ENCODE measurements around the gene NRAP. TPM values are rescaled to one million over a fixed set of nuclear protein-coding genes. Genes with fewer than 3 reads are reported as not detected.

Gene NRAP
- 100 to 1,000 TPM; 229 to 610 TPM for total RNA-seq

- Histone ChIP-seq H3K27me3 (no peaks in the 10 kb centered on the region), H3K36me3 (peaks cover 11% of the 10 kb centered on the region), H3K9me3 (no peaks in the 10 kb centered on the region), H3K4me3 (peak within 1 kb of the TSS; percentile 40 to 47), H3K27ac (peak within 1 kb of the TSS; percentile 74 to 95), H3K4me1 (no peaks in the 10 kb centered on the region)
- TF ChIP-seq CTCF (IDR thresholded peaks at IDR 0.05): no peak
- DNase-seq (ENCODE audit: low spot score): no peak
Observed at GRCh38 chr10:113663908-113664307, at the start of gene NRAP. NRAP (minus strand) TSS chr10:113664041; CDS start chr10:113663882, 159 bp downstream.

GRCh38 chr10:113713640-113713982 is 49.8 kb upstream of the NRAP start:
- TF ChIP-seq CTCF (IDR thresholded peaks at IDR 0.05): no peak
- no peaks in the 10 kb centered on the region for H3K27me3 ChIP-seq
- no peak for DNase-seq (ENCODE audit: low spot score)
- no peak overlapping the region for H3K4me3 ChIP-seq
- H3K36me3 ChIP-seq: peaks cover 9% of the 10 kb centered on the region
- peaks cover 0 to 17% of the 10 kb centered on the region in 2 donors for H3K4me1 ChIP-seq
- no peaks in the 10 kb centered on the region for H3K9me3 ChIP-seq
- no peak overlapping the region for H3K27ac ChIP-seq

GRCh38 chr10:113712755-113713639 is 49.2 kb upstream of the NRAP start:
- TF ChIP-seq CTCF (IDR thresholded peaks at IDR 0.05): no peak
- Histone ChIP-seq H3K4me3 (no peak overlapping the region), H3K4me1 (peaks cover 0 to 17% of the 10 kb centered on the region in 2 donors), H3K36me3 (peaks cover 9% of the 10 kb centered on the region), H3K27ac (no peak overlapping the region), H3K27me3 (no peaks in the 10 kb centered on the region), H3K9me3 (no peaks in the 10 kb centered on the region)
- no peak for DNase-seq (ENCODE audit: low spot score)

GRCh38 chr10:113712024-113712423 is 48.2 kb upstream of the NRAP start:
- DNase-seq (ENCODE audit: low spot score): no peak
- Histone ChIP-seq H3K9me3 (no peaks in the 10 kb centered on the region), H3K4me3 (no peak overlapping the region), H3K27ac (no peak overlapping the region), H3K36me3 (peaks cover under 1% of the 10 kb centered on the region), H3K27me3 (no peaks in the 10 kb centered on the region), H3K4me1 (peaks cover 0 to 20% of the 10 kb centered on the region in 2 donors)
- no peak for TF ChIP-seq CTCF (IDR thresholded peaks at IDR 0.05)

- Histone ChIP-seq H3K4me3 (no peak overlapping the region), H3K27ac (no peak overlapping the region), H3K9me3 (no peaks in the 10 kb centered on the region), H3K36me3 (no peaks in the 10 kb centered on the region), H3K4me1 (peaks cover 0 to 29% of the 10 kb centered on the region in 2 donors), H3K27me3 (no peaks in the 10 kb centered on the region)
- no peak for TF ChIP-seq CTCF (IDR thresholded peaks at IDR 0.05)
- no peak for DNase-seq (ENCODE audit: low spot score)
Observed at GRCh38 chr10:113711142-113711541, 47.3 kb upstream of the NRAP start.

All from right atrium auricular region (tissue), 2 donors.